ENCODE results near the gene ATP4B. TPM values are rescaled to one million over a fixed set of nuclear protein-coding genes. Genes with fewer than 3 reads are reported as not detected.
A peak's percentile ranks its signal among the peaks of the same experiment; 100 is the strongest.

ATP4B gene
- total and polyA plus RNA-seq, 7 donors = 0.04 TPM; not detected in 6

DNA sequence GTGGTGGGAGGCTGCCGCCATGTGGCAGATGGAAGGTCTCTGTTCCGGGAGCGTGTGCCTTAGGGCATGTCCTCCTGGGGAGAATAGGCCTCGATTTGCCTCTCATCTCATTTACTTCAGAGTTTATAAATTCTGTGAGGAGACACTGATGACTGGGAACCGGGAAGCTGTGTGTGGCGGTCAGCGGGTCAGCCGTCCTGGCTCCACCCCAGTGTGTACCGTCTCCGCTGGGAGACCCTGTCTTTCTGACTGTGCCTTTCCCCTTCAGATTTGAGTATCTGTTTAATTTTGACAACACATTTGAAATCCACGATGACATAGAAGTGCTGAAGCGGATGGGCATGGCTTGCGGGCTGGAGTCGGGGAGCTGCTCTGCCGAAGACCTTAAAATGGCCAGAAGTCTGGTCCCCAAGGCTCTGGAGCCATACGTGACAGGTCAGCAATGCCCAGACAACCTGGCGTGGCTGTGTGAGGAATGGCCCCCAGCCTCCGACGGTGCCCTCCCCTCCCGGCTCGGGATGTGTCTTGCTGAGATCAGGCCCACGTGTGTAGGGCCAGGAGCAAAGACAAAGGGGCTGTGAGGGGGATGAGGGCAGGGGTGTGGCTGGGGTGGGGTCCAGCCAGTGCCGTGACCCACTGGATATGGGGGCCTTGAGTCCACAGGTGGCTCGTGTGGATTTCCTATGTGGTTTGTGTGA lies 21.6 kb downstream of the ATP4B start:
- 95 to 96% (median 95%) methylated on average over 24 of the region's 24 CpGs for WGBS, 3 donors
- intact Hi-C loops (cut with DNase I) = no loop called here
- TF ChIP-seq, protein P1, sequence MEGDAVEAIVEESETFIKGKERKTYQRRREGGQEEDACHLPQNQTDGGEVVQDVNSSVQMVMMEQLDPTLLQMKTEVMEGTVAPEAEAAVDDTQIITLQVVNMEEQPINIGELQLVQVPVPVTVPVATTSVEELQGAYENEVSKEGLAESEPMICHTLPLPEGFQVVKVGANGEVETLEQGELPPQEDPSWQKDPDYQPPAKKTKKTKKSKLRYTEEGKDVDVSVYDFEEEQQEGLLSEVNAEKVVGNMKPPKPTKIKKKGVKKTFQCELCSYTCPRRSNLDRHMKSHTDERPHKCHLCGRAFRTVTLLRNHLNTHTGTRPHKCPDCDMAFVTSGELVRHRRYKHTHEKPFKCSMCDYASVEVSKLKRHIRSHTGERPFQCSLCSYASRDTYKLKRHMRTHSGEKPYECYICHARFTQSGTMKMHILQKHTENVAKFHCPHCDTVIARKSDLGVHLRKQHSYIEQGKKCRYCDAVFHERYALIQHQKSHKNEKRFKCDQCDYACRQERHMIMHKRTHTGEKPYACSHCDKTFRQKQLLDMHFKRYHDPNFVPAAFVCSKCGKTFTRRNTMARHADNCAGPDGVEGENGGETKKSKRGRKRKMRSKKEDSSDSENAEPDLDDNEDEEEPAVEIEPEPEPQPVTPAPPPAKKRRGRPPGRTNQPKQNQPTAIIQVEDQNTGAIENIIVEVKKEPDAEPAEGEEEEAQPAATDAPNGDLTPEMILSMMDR (IDR thresholded peaks at IDR 0.05) = no peak
- DNase-seq = peak in 1 of 2 donors; percentile 36
- Histone ChIP-seq H3K4me3 (no peak overlapping the region), H3K27ac (no peak overlapping the region), H3K9me3 (no peaks in the 10 kb centered on the region), H3K4me1 (no peaks in the 10 kb centered on the region), H3K27me3 (ENCODE audit: insufficient read depth in 3 of 3, low read length in 2 of 3) (no peaks in the 10 kb centered on the region), H3K36me3 (ENCODE audit: insufficient read depth in 1 of 2, low read depth in 1 of 2) (peaks cover 9 to 90% of the 10 kb centered on the region in 2 donors)
- ATAC-seq = no peak

- intact Hi-C loops (cut with DNase I) = no loop called here
- WGBS, 3 donors = 96 to 98% (median 97%) methylated on average over 25 of the region's 25 CpGs
- peak in 1 of 2 donors; percentile 33 for DNase-seq
Observed at GRCh38 chr13:113635709-113636108, 22.3 kb downstream of the ATP4B start.

GRCh38 chr13:113635048-113635420 lies 23.0 kb downstream of the ATP4B start:
- Histone ChIP-seq H3K9me3 (no peaks in the 10 kb centered on the region), H3K27ac (no peak overlapping the region), H3K36me3 (ENCODE audit: insufficient read depth in 1 of 2, low read depth in 1 of 2) (peaks cover 9 to 81% of the 10 kb centered on the region in 2 donors), H3K4me1 (no peaks in the 10 kb centered on the region), H3K27me3 (ENCODE audit: insufficient read depth in 3 of 3, low read length in 2 of 3) (no peaks in the 10 kb centered on the region), H3K4me3 (no peak overlapping the region)
- WGBS, 3 donors = 92 to 94% (median 92%) methylated on average over 7 of the region's 7 CpGs
- ATAC-seq = no peak
- intact Hi-C loops (cut with DNase I) = no loop called here
- peak in 1 of 2 donors; percentile 38 for DNase-seq
- TF ChIP-seq, protein P1 (IDR thresholded peaks at IDR 0.05) = no peak

More at GRCh38 chr13:113635709-113636108, 22.3 kb downstream of the ATP4B start:
- no peaks in the 10 kb centered on the region for H3K9me3 ChIP-seq
- ATAC-seq = no peak
- H3K36me3 ChIP-seq (ENCODE audit: insufficient read depth in 1 of 2, low read depth in 1 of 2) = peaks cover 9 to 88% of the 10 kb centered on the region in 2 donors
- H3K27ac ChIP-seq = no peak overlapping the region
- TF ChIP-seq, protein P1 (IDR thresholded peaks at IDR 0.05) = no peak
- no peaks in the 10 kb centered on the region for H3K4me1 ChIP-seq
- no peak overlapping the region for H3K4me3 ChIP-seq
- H3K27me3 ChIP-seq (ENCODE audit: insufficient read depth in 3 of 3, low read length in 2 of 3) = no peaks in the 10 kb centered on the region

- DNase-seq = no peak
- intact Hi-C loops (cut with DNase I) = no loop called here
- TF ChIP-seq, protein P1 (IDR thresholded peaks at IDR 0.05) = no peak
- ATAC-seq = no peak
- Histone ChIP-seq H3K27me3 (ENCODE audit: insufficient read depth in 3 of 3, low read length in 2 of 3) (no peaks in the 10 kb centered on the region), H3K27ac (no peak overlapping the region), H3K9me3 (no peaks in the 10 kb centered on the region), H3K36me3 (ENCODE audit: insufficient read depth in 1 of 2, low read depth in 1 of 2) (peaks cover 9 to 75% of the 10 kb centered on the region in 2 donors), H3K4me1 (no peaks in the 10 kb centered on the region), H3K4me3 (no peak overlapping the region)
- 95 to 98% (median 97%) methylated on average over 16 of the region's 16 CpGs for WGBS, 3 donors
Observed at GRCh38 chr13:113634279-113635047, 23.5 kb downstream of the ATP4B start.
